ENCODE results near the gene SKAP1.
"Not testable (repeated sequence)": the region's sequence is repeated elsewhere in the genome, so short reads cannot be mapped to it uniquely, and the experiment has no call there.

The SKAP1 gene

DNA sequence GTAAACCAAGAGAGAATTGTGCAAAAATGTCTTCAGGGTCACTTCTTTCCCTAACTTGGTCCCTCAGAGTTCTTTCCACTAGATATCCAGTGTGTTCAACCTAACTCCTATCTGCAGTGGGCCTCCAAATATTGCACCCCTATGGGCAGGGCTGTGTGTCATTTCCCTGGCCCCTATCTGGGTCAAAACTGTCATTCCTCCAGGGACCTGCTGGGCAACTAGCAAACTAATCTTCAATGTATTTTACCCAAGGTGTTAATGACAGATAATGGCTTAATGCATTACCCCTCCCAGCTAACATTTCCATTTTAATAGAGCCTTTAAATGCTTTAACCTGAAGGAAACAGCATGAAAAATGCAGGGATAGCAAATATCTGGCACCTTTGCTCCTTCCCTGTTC is 25.8 kb upstream of the SKAP1 start:
- peaks cover 0 to 14% (median 9%) of the 10 kb centered on the region in 3 experiments for H3K27me3 ChIP-seq (ENCODE audit: control insufficient read depth in 3 of 3, insufficient read depth in 3 of 3, low read depth in 1 of 3, low read length in 3 of 3)
- H3K27ac ChIP-seq (replicated peaks; ENCODE audit: low read length), result no peak overlapping the region
- H4K91ac ChIP-seq (ENCODE audit: low read depth, low read length, poor library complexity), result no peak overlapping the region
- H3K36me3 ChIP-seq (replicated peaks in 1 of 2; ENCODE audit: control insufficient read depth in 2 of 2, insufficient read depth in 2 of 2, low read length in 2 of 2), result no peaks in the 10 kb centered on the region
- H3K4me1 ChIP-seq (ENCODE audit: control insufficient read depth in 2 of 2, insufficient read depth in 1 of 2, low read depth in 1 of 2, low read length in 2 of 2), result peaks cover 0 to 7% of the 10 kb centered on the region in 2 donors
- H4K8ac ChIP-seq (ENCODE audit: low read depth, low read length), result no peak overlapping the region
- H3K9me3 ChIP-seq (replicated peaks in 1 of 2; ENCODE audit: control insufficient read depth in 2 of 2, insufficient read depth in 1 of 2, low read depth in 1 of 2, low read length in 2 of 2), result peaks cover 0 to 2% of the 10 kb centered on the region in 2 donors
- H2BK120ac ChIP-seq (ENCODE audit: low read depth, low read length), result no peak overlapping the region
- H3K4me2 ChIP-seq (ENCODE audit: insufficient read depth, low read length, poor library complexity, severe bottlenecking), result no peak overlapping the region
- no peak overlapping the region for H3K23ac ChIP-seq (ENCODE audit: low read depth, low read length, poor library complexity)
- H2AK5ac ChIP-seq (ENCODE audit: low read depth, low read length), result no peak overlapping the region
- H3K4ac ChIP-seq (ENCODE audit: low read length), result no peak overlapping the region
- H3K14ac ChIP-seq (ENCODE audit: low read length), result no peak overlapping the region
- H3K9ac ChIP-seq (ENCODE audit: low read depth, low read length, poor library complexity), result no peak overlapping the region
- no peak overlapping the region for H2BK15ac ChIP-seq (ENCODE audit: low read length)
- no peak overlapping the region for H3K4me3 ChIP-seq (ENCODE audit: low read length in 2 of 2)
- no peaks in the 10 kb centered on the region for H3K79me1 ChIP-seq (ENCODE audit: low read depth, low read length)
- H3K18ac ChIP-seq (ENCODE audit: low read length), result no peak overlapping the region
- H2BK5ac ChIP-seq (ENCODE audit: low read length), result no peak overlapping the region
- no peak overlapping the region for H2AFZ ChIP-seq (ENCODE audit: low read length)
- no peak for DNase-seq (ENCODE audit: low spot score)
- H2BK12ac ChIP-seq (ENCODE audit: low read length), result no peak overlapping the region

DNA sequence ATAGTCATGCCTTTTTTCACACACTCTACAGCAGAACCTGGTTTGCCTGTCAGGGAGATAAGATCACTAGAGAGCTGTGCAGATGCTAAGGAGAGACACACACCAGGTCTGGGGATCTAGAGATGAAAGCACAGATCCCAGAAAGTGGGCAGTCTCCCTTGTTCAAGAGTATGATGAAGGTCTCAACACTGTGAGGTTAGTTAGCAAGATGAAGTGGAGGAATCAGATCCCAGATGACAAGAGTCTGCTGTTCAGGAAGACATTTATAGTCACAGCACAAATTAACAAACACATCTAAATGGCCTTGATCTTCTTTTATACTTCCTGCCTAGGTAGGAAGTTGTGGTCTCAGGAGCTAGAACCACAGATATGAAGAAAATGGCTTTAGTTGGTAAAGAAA is 23.4 kb upstream of the SKAP1 start:
- Histone ChIP-seq H2BK15ac (ENCODE audit: low read length) (no peak overlapping the region), H3K23ac (ENCODE audit: low read depth, low read length, poor library complexity) (no peak overlapping the region), H3K18ac (ENCODE audit: low read length) (no peak overlapping the region), H3K79me1 (ENCODE audit: low read depth, low read length) (no peaks in the 10 kb centered on the region), H2AK5ac (ENCODE audit: low read depth, low read length) (no peak overlapping the region), H2AFZ (ENCODE audit: low read length) (no peak overlapping the region), H3K36me3 (replicated peaks in 1 of 2; ENCODE audit: control insufficient read depth in 2 of 2, insufficient read depth in 2 of 2, low read length in 2 of 2) (no peaks in the 10 kb centered on the region), H3K4ac (ENCODE audit: low read length) (no peak overlapping the region), H4K8ac (ENCODE audit: low read depth, low read length) (no peak overlapping the region), H3K27me3 (ENCODE audit: control insufficient read depth in 3 of 3, insufficient read depth in 3 of 3, low read depth in 1 of 3, low read length in 3 of 3) (peaks cover 0 to 10% (median 8%) of the 10 kb centered on the region in 3 experiments), H3K14ac (ENCODE audit: low read length) (no peak overlapping the region), H3K27ac (replicated peaks; ENCODE audit: low read length) (no peak overlapping the region), H2BK12ac (ENCODE audit: low read length) (no peak overlapping the region), H3K4me1 (ENCODE audit: control insufficient read depth in 2 of 2, insufficient read depth in 1 of 2, low read depth in 1 of 2, low read length in 2 of 2) (peaks cover 0 to 7% of the 10 kb centered on the region in 2 donors), H3K9me3 (replicated peaks in 1 of 2; ENCODE audit: control insufficient read depth in 2 of 2, insufficient read depth in 1 of 2, low read depth in 1 of 2, low read length in 2 of 2) (peaks cover 0 to 2% of the 10 kb centered on the region in 2 donors), H3K4me3 (ENCODE audit: low read length in 2 of 2) (no peak overlapping the region), H4K91ac (ENCODE audit: low read depth, low read length, poor library complexity) (no peak overlapping the region), H3K4me2 (ENCODE audit: insufficient read depth, low read length, poor library complexity, severe bottlenecking) (no peak overlapping the region), H2BK120ac (ENCODE audit: low read depth, low read length) (no peak overlapping the region), H2BK5ac (ENCODE audit: low read length) (no peak overlapping the region), H3K9ac (ENCODE audit: low read depth, low read length, poor library complexity) (no peak overlapping the region)
- DNase-seq (ENCODE audit: low spot score), result no peak

DNA sequence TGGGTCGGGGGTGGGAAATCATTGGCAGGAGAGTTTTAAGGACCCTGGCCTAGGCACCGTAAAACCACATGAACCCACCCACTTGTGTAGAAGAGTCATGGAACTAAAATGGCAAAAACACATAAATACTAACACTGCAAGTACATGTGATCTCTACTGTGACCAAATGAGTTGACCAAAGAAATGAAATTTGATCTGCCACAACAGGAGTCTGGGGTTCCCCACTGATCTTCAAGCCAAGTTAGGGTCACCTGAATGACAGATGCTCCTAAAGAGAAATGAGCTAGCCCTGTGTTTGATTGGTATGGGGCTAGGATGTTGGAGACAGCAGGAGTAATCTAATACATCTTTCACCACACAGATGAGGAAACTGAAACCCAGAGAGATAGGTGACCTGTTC is 21.5 kb upstream of the SKAP1 start:
- peaks cover 0 to 5% (median 2%) of the 10 kb centered on the region in 3 experiments for H3K27me3 ChIP-seq (ENCODE audit: control insufficient read depth in 3 of 3, insufficient read depth in 3 of 3, low read depth in 1 of 3, low read length in 3 of 3)
- no peak overlapping the region for H2AFZ ChIP-seq (ENCODE audit: low read length)
- H2AK5ac ChIP-seq (ENCODE audit: low read depth, low read length), result no peak overlapping the region
- no peak overlapping the region for H2BK15ac ChIP-seq (ENCODE audit: low read length)
- no peak overlapping the region for H2BK120ac ChIP-seq (ENCODE audit: low read depth, low read length)
- no peak overlapping the region for H4K91ac ChIP-seq (ENCODE audit: low read depth, low read length, poor library complexity)
- WGBS, 2 donors (ENCODE audit: extremely low coverage in 2 of 2, insufficient read length in 2 of 2, insufficient replicate concordance in 1 of 2), result no CpG with 5 or more reads among the region's 2 CpGs
- H3K18ac ChIP-seq (ENCODE audit: low read length), result no peak overlapping the region
- H3K9me3 ChIP-seq (replicated peaks in 1 of 2; ENCODE audit: control insufficient read depth in 2 of 2, insufficient read depth in 1 of 2, low read depth in 1 of 2, low read length in 2 of 2), result peaks cover 0 to 2% of the 10 kb centered on the region in 2 donors
- no peak overlapping the region for H3K4ac ChIP-seq (ENCODE audit: low read length)
- DNase-seq (ENCODE audit: low spot score), result no peak
- no peak overlapping the region for H3K4me3 ChIP-seq (ENCODE audit: low read length in 2 of 2)
- H2BK12ac ChIP-seq (ENCODE audit: low read length), result no peak overlapping the region
- H2BK5ac ChIP-seq (ENCODE audit: low read length), result no peak overlapping the region
- no peak overlapping the region for H3K23ac ChIP-seq (ENCODE audit: low read depth, low read length, poor library complexity)
- H3K4me2 ChIP-seq (ENCODE audit: insufficient read depth, low read length, poor library complexity, severe bottlenecking), result no peak overlapping the region
- H4K8ac ChIP-seq (ENCODE audit: low read depth, low read length), result no peak overlapping the region
- H3K27ac ChIP-seq (replicated peaks; ENCODE audit: low read length), result no peak overlapping the region
- H3K36me3 ChIP-seq (replicated peaks in 1 of 2; ENCODE audit: control insufficient read depth in 2 of 2, insufficient read depth in 2 of 2, low read length in 2 of 2), result no peaks in the 10 kb centered on the region
- H3K9ac ChIP-seq (ENCODE audit: low read depth, low read length, poor library complexity), result no peak overlapping the region
- H3K4me1 ChIP-seq (ENCODE audit: control insufficient read depth in 2 of 2, insufficient read depth in 1 of 2, low read depth in 1 of 2, low read length in 2 of 2), result peaks cover 0 to 1% of the 10 kb centered on the region in 2 donors
- H3K79me1 ChIP-seq (ENCODE audit: low read depth, low read length), result no peaks in the 10 kb centered on the region
- no peak overlapping the region for H3K14ac ChIP-seq (ENCODE audit: low read length)

DNA sequence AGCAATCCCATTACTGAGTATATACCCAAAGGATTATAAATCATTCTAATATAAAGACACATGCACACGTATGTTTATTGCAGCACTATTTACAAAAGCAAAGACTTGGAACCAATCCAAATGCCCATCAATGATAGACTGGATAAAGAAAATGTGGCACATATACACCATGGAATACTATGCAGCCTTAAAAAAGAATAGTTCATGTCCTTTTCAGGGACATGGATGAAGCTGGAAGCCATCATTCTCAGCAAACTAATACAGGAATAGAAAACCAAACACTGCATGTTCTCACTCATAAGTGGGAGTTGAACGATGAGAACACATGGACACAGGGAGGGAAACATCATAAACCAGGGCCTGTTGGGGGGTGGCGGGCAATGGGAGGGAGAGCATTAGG is 19.3 kb upstream of the SKAP1 start:
- not testable (repeated sequence) for H2AK5ac ChIP-seq (ENCODE audit: low read depth, low read length); H2BK120ac ChIP-seq (ENCODE audit: low read depth, low read length); H4K8ac ChIP-seq (ENCODE audit: low read depth, low read length); DNase-seq (ENCODE audit: low spot score); H3K9me3 ChIP-seq (replicated peaks in 1 of 2; ENCODE audit: control insufficient read depth in 2 of 2, insufficient read depth in 1 of 2, low read depth in 1 of 2, low read length in 2 of 2); H2BK12ac ChIP-seq (ENCODE audit: low read length); H2BK5ac ChIP-seq (ENCODE audit: low read length); H2BK15ac ChIP-seq (ENCODE audit: low read length); H3K27ac ChIP-seq (replicated peaks; ENCODE audit: low read length); H4K91ac ChIP-seq (ENCODE audit: low read depth, low read length, poor library complexity); H3K4ac ChIP-seq (ENCODE audit: low read length); H3K36me3 ChIP-seq (replicated peaks in 1 of 2; ENCODE audit: control insufficient read depth in 2 of 2, insufficient read depth in 2 of 2, low read length in 2 of 2); H3K27me3 ChIP-seq (ENCODE audit: control insufficient read depth in 3 of 3, insufficient read depth in 3 of 3, low read depth in 1 of 3, low read length in 3 of 3); H3K79me1 ChIP-seq (ENCODE audit: low read depth, low read length); H2AFZ ChIP-seq (ENCODE audit: low read length); H3K4me2 ChIP-seq (ENCODE audit: insufficient read depth, low read length, poor library complexity, severe bottlenecking); H3K23ac ChIP-seq (ENCODE audit: low read depth, low read length, poor library complexity); H3K4me3 ChIP-seq (ENCODE audit: low read length in 2 of 2); H3K4me1 ChIP-seq (ENCODE audit: control insufficient read depth in 2 of 2, insufficient read depth in 1 of 2, low read depth in 1 of 2, low read length in 2 of 2); H3K18ac ChIP-seq (ENCODE audit: low read length); H3K14ac ChIP-seq (ENCODE audit: low read length); H3K9ac ChIP-seq (ENCODE audit: low read depth, low read length, poor library complexity)
- no CpG with 5 or more reads among the region's 3 CpGs for WGBS, 2 donors (ENCODE audit: extremely low coverage in 2 of 2, insufficient read length in 2 of 2, insufficient replicate concordance in 1 of 2)
